ENCODE measurements around the gene HMGXB4. TPM values are rescaled to one million over a fixed set of nuclear protein-coding genes. Genes with fewer than 3 reads are reported as not detected.

The HMGXB4 gene
- polyA plus RNA-seq, 12 donors, result 11.8 to 23.3 (median 15.8) TPM; not detected in 1

- no peak for DNase-seq
These were observed 50.6 kb downstream of the HMGXB4 start for GRCh38 chr22:35307892-35308291.

GRCh38 chr22:35308480-35309021 lies 51.3 kb downstream of the HMGXB4 start:
- DNase-seq, result no peak

DNA sequence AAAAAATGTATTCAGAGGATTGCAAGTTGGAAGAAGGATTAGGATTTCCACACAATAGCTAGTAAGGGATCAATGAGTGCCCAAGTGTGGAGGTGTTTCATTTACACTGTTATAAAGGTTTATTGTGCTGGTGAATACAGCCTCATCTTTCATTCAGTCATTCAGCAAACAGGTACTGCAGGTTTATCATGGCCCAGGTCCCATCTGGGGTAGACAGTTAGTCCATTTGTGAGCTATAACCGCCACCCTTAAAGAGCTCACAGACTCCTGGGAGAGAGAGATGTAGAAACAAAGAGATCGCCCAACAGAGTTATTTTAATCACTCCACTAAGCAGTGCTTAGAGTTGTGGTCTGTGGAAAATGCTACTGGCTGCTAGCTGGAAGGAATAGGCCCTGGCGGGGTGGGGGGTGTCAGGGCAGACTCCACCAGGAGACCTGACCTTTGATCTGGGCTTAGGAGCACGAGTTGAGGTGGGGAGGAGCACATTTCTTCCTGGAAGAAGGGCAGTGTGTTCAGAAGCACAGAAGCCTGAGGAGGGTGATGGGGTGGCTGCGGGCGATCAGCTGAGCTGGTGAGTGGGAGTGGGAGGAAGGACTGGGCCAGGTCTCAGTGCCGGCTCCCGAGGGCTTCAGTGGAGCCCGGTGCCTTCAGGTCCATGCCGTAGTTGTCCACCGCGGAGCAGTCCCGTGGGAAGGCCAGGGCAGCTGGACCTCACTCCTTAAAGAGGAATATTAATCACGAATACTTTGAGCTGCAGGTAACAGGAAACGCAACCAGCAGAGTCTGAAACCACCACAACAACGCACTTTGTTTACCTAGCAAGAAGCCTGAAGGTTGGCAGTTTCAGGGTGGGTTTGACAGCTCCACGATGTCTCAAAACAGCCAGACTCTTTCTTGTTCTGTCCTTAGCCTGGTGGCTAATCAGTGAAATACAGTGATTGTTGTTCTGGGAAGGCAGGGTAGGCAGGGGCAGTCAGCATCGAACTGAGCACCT lies 53.6 kb downstream of the HMGXB4 start:
- no peak for DNase-seq

GRCh38 chr22:35311551-35311999 lies 54.3 kb downstream of the HMGXB4 start:
- DNase-seq, result no peak

GRCh38 chr22:35312198-35313059 lies 55.1 kb downstream of the HMGXB4 start:
- DNase-seq, result no peak

DNA sequence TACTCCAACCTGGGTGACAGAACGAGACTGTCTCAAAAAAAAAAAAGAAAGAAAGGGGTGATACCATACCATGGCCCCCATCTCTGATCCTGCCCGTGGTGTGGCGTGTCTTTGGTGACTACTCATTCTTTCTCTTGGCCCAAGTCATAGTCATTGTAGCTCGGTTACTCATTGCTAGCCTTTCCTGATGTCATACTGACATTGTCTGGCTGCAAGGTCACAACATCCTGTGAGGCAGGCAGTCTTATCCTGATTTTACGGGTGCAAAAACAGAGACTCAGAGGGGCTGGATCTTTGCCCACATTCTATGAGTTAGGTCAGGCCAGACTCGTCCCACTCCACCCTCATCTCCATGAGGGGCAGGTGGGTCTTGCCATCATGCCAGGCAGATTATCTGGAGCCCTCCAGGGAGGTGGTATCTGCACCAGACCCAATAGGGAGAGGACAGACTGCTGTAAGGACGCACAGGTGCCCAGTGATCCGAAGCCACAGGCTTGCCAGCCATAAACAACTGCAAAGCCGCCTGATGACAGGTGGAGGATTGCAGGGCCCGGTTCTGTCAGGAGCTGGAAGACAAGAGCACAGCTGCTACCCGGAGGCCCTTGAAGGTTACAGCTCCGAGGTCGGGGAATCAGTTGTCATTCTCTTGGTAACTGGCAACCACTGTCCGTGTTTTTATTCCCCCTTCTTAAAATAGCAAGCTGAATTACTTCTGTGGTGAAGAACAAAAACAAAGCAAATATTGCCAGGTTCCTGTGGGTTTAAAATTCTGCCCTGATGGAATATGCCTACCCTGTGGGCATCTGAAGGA lies 56.2 kb downstream of the HMGXB4 start:
- no peak for DNase-seq

- DNase-seq, result no peak
These were observed 57.1 kb downstream of the HMGXB4 start for GRCh38 chr22:35314161-35314942.

DNA sequence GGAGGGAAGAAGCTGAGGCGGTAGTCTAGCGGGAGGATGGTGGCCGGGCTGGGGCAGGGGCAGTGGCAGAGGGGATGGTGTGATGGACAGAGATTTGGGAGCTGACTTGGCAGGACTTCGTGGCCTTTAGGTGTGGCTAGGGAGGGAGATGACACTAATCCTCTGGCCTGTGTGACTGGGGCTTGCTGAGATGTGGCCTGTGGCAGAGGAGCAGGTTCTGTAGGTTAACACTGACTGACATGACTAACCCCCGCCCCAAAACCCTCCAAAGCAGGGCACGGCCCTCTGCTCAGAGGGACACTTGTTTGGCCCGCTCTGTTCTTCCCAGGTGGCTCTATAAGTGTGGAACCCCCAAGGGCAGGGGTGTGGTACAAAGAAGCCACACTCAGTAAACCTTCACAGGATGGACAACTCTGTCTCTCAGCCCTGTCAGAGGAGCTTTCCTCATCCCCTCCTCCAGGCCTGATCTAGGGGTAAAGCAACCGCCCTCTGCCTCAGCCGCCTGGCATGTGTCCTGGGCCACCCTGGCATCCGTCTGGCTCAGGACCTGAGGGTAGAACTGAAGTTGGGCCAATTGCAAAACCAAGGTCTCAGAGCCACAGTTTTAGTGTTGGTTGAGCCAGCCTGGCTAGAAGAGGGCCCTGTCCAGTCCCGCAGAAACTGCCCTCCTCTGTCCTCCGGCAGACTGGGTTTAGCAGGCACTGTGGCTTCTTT lies 58.0 kb downstream of the HMGXB4 start:
- no peak for DNase-seq

DNA sequence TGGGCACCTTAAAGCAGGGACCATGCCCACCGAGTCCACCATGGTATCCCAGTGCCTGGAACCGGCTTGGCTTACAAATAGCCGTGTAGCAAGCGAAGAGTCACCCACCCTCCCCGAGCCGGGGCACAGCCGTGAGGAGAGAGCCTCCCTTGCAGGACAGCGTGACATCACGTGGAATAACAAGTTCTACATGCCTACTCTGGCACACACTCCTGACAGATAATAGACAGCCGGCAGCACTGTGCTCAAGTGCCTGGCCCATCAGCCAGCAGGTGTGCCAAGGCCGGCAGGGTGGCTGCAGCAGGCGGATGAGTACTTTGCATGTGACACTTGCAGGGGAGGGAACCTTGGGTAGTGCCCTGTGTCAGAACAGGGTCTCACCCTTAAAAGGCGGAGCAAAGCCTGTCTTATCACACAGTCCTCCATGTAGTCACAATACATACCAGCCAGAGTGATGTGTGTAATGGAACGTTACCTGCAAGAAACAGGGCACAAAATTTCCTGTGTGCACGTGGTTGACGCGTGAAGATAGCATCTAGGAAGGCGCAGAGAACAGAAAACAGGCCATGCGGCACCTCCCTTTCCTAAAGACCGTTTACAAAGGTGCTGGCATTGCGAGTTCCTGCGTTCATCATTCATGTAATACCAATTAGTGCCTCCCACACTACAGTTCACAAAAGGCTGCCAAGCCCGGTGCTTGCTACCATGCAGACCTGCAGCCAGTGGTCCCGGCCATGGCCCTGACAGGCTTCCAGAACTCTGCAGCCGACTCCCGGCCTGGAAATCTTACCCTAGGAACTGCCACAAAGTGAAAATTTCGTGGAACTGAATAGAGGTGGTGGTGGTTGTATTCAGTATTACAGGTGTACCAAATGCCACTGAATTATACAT lies 58.8 kb downstream of the HMGXB4 start:
- no peak for DNase-seq

DNA sequence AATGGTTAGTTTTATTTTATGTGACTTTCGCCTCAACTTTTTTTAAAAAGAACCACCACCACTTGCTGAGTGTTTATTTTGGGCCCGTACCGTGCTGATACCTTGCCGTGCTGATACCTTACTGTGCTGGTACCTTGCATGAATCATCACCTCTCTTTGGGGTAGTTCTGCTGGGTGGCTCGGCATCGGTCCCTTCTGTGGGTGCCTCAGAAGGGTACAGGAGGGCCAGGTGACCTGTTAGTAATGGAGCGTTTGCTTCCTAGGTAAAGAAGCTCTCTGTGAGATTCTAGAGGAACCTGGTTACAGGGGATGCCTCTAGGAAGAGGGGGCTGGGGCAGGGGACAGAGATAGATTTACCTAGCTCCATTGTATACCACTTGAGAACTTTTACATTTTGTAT lies 59.5 kb downstream of the HMGXB4 start:
- no peak for DNase-seq

DNA sequence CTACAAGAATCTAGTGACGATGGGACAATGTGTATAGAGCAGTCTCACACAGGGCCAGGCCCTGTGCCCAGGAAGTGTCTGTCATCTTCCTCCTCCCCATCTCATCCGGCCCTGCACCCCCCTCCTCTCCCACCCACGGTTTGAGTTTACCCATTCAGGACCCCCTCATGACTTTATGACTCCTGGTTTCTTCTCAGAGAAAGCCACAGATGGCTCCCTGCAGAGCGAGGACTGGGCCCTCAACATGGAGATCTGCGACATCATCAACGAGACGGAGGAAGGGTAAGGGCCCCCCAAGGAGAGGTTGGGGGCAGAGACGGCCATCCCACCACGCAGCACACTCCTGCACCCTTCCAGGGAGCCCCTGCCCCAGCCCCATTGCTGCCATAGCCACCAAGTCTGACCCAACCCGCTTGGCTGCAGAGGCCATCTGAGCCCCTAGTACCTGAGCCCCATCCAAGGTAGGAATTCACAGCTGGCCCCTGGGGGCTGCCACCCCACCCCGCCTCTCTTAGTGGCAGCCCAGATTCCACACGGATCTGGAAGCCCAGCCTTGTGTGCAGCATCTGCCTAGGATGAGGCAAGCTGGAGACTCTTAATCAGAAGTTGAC lies 60.5 kb downstream of the HMGXB4 start:
- no peak for DNase-seq

DNA sequence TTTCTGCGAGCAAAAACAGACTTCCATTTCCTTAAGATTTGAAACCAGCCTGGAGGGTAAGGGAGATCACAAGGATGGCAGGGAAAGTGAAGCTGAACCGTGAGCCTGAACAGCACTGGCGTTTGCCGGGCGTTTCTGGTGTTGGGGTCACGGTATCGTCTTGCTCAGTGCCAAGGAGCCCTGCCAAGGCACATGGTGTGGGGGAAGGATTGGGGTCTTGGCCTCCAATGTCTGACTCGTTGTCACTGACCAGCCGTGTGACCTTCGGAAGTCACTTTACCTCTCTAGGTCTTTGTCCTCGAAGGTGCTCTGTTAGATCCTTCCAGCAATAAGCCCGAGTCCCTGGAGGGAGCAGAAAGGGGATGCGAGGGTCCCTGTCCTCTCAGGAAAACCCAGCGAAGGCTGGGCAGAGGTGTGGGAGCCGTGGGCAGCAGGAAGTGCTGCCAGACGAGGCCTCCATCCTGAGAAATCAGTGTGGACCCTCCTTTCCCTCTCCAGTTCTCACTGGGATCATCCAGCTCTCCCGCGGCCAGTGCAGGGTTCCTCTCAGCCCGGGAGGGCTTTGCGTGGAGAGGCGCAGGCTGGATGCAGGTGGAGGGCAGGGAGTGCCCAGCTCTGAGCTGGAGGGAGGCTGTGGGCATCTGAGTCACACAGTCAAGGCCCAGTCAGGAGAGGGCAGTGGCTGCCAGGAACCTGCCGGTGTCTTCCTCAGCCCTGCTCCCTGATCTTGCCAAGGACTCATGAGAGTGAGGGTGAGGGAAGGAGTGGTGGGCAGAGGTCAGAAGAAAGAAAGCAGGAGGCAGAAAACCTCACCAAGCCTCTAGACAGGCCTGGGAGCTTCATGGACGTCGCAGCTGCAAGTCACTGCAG lies 61.3 kb downstream of the HMGXB4 start:
- DNase-seq, result no peak

GRCh38 chr22:35319244-35319985 lies 62.1 kb downstream of the HMGXB4 start:
- DNase-seq, result no peak

- no peak for DNase-seq
These were observed 64.8 kb downstream of the HMGXB4 start for GRCh38 chr22:35322126-35322525.

- no peak for DNase-seq
These were observed 65.6 kb downstream of the HMGXB4 start for GRCh38 chr22:35322893-35323292.

- DNase-seq, result no peak
These were observed 66.0 kb downstream of the HMGXB4 start for GRCh38 chr22:35323305-35323704.

Measured in muscle of arm (tissue), 12 donors.